Gastrocnemius medialis (tissue), 4 donors: ENCODE results near the gene HOXA4. TPM values are rescaled to one million over a fixed set of nuclear protein-coding genes. Genes with fewer than 3 reads are reported as not detected.

Source experiments
- ATAC-seq, 2 donors: fragments of 150-250 bp; one replicate each; pipeline ENCODE4 v1.9.1; 2016
- DNase-seq, 2 donors: peaks; one replicate each; pipeline ENCODE4 v3.0.0-alpha.2; 2019
- H3K27ac ChIP-seq, 4 donors: fragments of 200-600 bp; sonication (generic); 1 replicate in 1 of 4; 2 replicates in 3 of 4; pipeline ENCODE4 v1.5.1; 2016 to 2018; ENCODE audit warnings: mild to moderate bottlenecking in 2 of 4, moderate library complexity in 1 of 4
- H3K27me3 ChIP-seq, 3 donors: fragments of 200-600 bp; sonication (generic) in 2 of 3; 1 replicate in 1 of 3; 2 replicates in 2 of 3; pipeline versions ENCODE4 v1.5.1 to v1.6.0; 2016 to 2019; ENCODE audit warnings: mild to moderate bottlenecking in 1 of 3, moderate library complexity in 1 of 3
- H3K36me3 ChIP-seq, 2 donors: fragments of 200-600 bp; sonication (generic) in 1 of 2; one replicate each; pipeline ENCODE4 v1.5.1; 2017 to 2018
- H3K4me1 ChIP-seq, 2 donors: fragments of 200-600 bp; sonication (generic) in 1 of 2; one replicate each; pipeline ENCODE4 v1.5.1; 2016 to 2017; ENCODE audit warnings: mild to moderate bottlenecking in 2 of 2
- H3K4me3 ChIP-seq, 4 donors: fragments of 200-600 bp; sonication (generic) in 3 of 4; 1 replicate in 1 of 4; 2 replicates in 3 of 4; pipeline ENCODE4 v1.5.1; 2016 to 2019; ENCODE audit warnings: mild to moderate bottlenecking in 2 of 4
- H3K9me3 ChIP-seq, 3 donors: fragments of 200-600 bp; sonication (generic) in 2 of 3; 1 replicate in 1 of 3; 2 replicates in 2 of 3; pipeline ENCODE4 v1.5.1; 2016 to 2019
- POLR2A ChIP-seq, 2 donors: fragments of 450-650 bp; IDR thresholded peaks; one replicate each; pipeline ENCODE4 v1.6.1; 2017; ENCODE audit warnings: antibody characterized with exemption in 2 of 2, mild to moderate bottlenecking in 2 of 2, moderate library complexity in 2 of 2
- in situ Hi-C, 4 donors: fragments of 200-750 bp; cut with MboI; loops; one replicate each; pipeline versions ENCODE4 v1.15.0 to v1.8.0; 2017; ENCODE audit warnings: low sequenced_read_pairs in 4 of 4
- intact Hi-C: fragments of 100-400 bp; cut with DNase I; formaldehyde crosslinking; loops from one replicate; pipeline ENCODE4 v1.15.1; 2023; ENCODE audit warnings: low total_unique reads
- total RNA-seq, 4 donors: library from RNA; depleted of rRNA; stranded (reverse); fragments of >200 nt; gene quantifications; one replicate each; pipeline versions ENCODE4 v1.1.0 to v1.2.3, GENCODE V29; 2016
- TF ChIP-seq, protein P1 (sequence below), 5 experiments: fragments of 450-650 bp in 3 of 5; fragments of 200-600 bp in 2 of 5; sonication (generic) in 2 of 5; IDR thresholded peaks in 4 of 5; conservative IDR thresholded peaks in 1 of 5; 1 replicate in 4 of 5; 2 replicates in 1 of 5; pipeline ENCODE4 v1.5.1; 2016 to 2019; ENCODE audit warnings: antibody characterized with exemption in 5 of 5, mild to moderate bottlenecking in 3 of 5, moderate library complexity in 3 of 5

HOXA4 gene
- total RNA-seq, 4 donors from 2014 or later = 1.7 to 4.2 (median 2.9) TPM

GRCh38 chr7:27106181-27106900 is 24.2 kb downstream of the HOXA4 start:
- TF ChIP-seq, protein P1, sequence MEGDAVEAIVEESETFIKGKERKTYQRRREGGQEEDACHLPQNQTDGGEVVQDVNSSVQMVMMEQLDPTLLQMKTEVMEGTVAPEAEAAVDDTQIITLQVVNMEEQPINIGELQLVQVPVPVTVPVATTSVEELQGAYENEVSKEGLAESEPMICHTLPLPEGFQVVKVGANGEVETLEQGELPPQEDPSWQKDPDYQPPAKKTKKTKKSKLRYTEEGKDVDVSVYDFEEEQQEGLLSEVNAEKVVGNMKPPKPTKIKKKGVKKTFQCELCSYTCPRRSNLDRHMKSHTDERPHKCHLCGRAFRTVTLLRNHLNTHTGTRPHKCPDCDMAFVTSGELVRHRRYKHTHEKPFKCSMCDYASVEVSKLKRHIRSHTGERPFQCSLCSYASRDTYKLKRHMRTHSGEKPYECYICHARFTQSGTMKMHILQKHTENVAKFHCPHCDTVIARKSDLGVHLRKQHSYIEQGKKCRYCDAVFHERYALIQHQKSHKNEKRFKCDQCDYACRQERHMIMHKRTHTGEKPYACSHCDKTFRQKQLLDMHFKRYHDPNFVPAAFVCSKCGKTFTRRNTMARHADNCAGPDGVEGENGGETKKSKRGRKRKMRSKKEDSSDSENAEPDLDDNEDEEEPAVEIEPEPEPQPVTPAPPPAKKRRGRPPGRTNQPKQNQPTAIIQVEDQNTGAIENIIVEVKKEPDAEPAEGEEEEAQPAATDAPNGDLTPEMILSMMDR (IDR thresholded peaks at IDR 0.05 in 4 of 5, conservative IDR thresholded peaks at IDR 0.05 in 1 of 5) = no peak
- no peak for TF ChIP-seq POLR2A (IDR thresholded peaks at IDR 0.05)
- H3K9me3 ChIP-seq = no peaks in the 10 kb centered on the region
- intact Hi-C loops (no loop called here), in situ Hi-C loops (no loop called here)
- peak overlapping the region; percentile 65 to 78 (median 76) for H3K27ac ChIP-seq
- DNase-seq (no peak), ATAC-seq (peak; percentile 13 to 18)
- no peaks in the 10 kb centered on the region for H3K36me3 ChIP-seq
- H3K27me3 ChIP-seq = no peaks in the 10 kb centered on the region
- H3K4me1 ChIP-seq = peaks cover 9 to 20% of the 10 kb centered on the region in 2 donors
- H3K4me3 ChIP-seq = peak overlapping the region; percentile 52 to 65 (median 54)

DNA sequence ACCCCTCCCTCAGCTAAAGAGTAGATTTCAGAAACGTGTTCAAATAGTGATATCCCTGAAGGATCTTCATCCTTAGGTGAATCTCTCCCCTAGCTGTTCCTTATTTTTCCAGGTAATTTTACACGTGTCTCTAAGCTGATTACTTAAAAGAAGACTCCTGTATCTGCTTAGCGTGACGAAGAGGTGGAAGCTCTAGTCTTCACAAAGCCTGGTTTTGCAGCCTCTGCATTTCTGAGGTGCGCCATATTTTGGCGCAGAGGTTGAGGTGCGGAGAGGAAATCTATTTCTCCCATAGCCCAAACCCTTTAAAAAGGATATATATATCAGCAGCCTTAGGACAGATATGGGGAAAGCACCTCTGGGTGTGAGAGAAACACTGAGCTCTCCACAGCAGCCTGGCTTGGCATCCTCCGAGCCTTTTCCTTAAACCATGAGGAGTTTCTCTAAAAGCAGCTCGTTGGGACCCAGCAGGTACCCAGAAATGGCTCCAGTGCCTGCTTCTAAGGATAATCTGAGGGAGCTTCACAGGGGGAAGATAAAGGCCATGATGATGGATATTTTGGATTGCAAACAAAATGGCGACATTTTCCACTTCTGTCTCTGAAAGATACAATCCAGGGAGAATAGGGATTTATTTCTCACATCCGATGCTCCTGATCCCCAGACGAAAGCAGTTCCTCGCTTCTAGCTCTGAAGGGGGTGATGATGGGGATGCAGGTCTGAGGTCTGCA is 25.1 kb downstream of the HOXA4 start:
- TF ChIP-seq POLR2A (IDR thresholded peaks at IDR 0.05) = no peak
- TF ChIP-seq, protein P1 (IDR thresholded peaks at IDR 0.05 in 4 of 5, conservative IDR thresholded peaks at IDR 0.05 in 1 of 5) = no peak
- peaks cover under 1 to 11% of the 10 kb centered on the region in 2 donors for H3K4me1 ChIP-seq
- ATAC-seq (no peak), DNase-seq (no peak)
- intact Hi-C loops (no loop called here), in situ Hi-C loops (no loop called here)
- H3K27ac ChIP-seq = peak overlapping the region in 2 of 4 donors; percentile 75 to 78
- H3K27me3 ChIP-seq = no peaks in the 10 kb centered on the region
- H3K4me3 ChIP-seq = peak overlapping the region in 1 of 4 donors; percentile 53
- H3K36me3 ChIP-seq = no peaks in the 10 kb centered on the region
- no peaks in the 10 kb centered on the region for H3K9me3 ChIP-seq

- in situ Hi-C loops (no loop called here), intact Hi-C loops (no loop called here)
- Histone ChIP-seq H3K4me3 (no peak overlapping the region), H3K27ac (peak overlapping the region in 3 of 4 donors; percentile 53 to 67 (median 62)), H3K9me3 (no peaks in the 10 kb centered on the region), H3K4me1 (peaks cover 0 to 9% of the 10 kb centered on the region in 2 donors), H3K27me3 (no peaks in the 10 kb centered on the region), H3K36me3 (no peaks in the 10 kb centered on the region)
- ATAC-seq (no peak), DNase-seq (no peak)
- no peak for TF ChIP-seq POLR2A (IDR thresholded peaks at IDR 0.05)
- TF ChIP-seq, protein P1 (IDR thresholded peaks at IDR 0.05 in 4 of 5, conservative IDR thresholded peaks at IDR 0.05 in 1 of 5) = no peak
Observed at GRCh38 chr7:27104341-27105058, 26.1 kb downstream of the HOXA4 start.

DNA sequence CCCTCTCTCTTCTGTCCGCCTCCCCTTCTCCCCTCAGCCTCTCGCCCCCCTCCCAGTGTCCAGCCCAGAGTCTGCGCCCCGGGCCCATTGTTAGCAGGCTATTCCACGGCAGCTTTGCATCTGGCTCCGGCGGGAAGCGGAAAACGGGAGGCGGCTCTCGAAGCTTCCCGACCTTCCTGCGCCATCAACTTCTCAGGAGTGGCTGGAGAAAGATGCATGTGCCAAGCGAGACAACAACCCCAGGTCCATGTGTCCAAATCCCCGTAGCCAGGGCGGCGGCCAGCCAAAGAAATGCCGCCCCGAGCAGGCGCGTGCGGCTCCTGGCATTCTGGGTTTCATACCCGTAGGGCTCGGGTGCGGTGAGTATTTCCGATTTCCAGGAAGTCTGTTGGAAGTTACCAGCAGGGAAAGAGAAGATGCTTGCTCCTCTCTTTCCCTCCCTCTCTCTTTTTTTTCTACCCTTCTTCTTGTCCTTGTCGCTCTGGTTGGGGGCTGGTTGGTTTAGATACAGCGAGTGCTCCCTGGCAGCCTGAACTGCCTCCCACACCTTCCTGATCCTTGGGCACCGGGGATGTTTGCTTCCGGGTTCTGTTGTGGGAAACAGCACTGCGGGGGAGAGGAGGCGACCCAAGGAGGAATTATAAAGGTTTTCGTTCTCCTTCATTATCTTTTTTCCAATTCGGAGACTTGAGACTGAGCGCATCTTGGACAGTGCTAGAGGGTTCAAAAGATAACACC is 26.9 kb downstream of the HOXA4 start:
- DNase-seq (no peak), ATAC-seq (no peak)
- TF ChIP-seq, protein P1 (IDR thresholded peaks at IDR 0.05 in 4 of 5, conservative IDR thresholded peaks at IDR 0.05 in 1 of 5) = no peak
- no peak for TF ChIP-seq POLR2A (IDR thresholded peaks at IDR 0.05)
- in situ Hi-C loops (no loop called here), intact Hi-C loops (no loop called here)
- H3K9me3 ChIP-seq = no peaks in the 10 kb centered on the region
- H3K27ac ChIP-seq = peak overlapping the region; percentile 25 to 67 (median 58)
- no peaks in the 10 kb centered on the region for H3K36me3 ChIP-seq
- no peaks in the 10 kb centered on the region for H3K27me3 ChIP-seq
- peaks cover 0 to 9% of the 10 kb centered on the region in 2 donors for H3K4me1 ChIP-seq
- peak overlapping the region; percentile 10 to 49 (median 26) for H3K4me3 ChIP-seq
